Measurements from ENCODE around the gene NADSYN1.

GRCh38 chr11:71448257-71449171 is 4.5 kb upstream of the NADSYN1 start, which contains the start of gene DHCR7:
- TF ChIP-seq EGR1 (IDR thresholded peaks at IDR 0.05) = peak; percentile 87
- TF ChIP-seq REST (IDR thresholded peaks at IDR 0.05; ENCODE audit: low read depth) = no peak
- TF ChIP-seq TAF1 (IDR thresholded peaks at IDR 0.05; ENCODE audit: low read depth) = peak; percentile 72
- TF ChIP-seq RAD21 (IDR thresholded peaks at IDR 0.05; ENCODE audit: low read depth) = no peak
- no peak for TF ChIP-seq CEBPB (IDR thresholded peaks at IDR 0.05)
- TF ChIP-seq YY1 (IDR thresholded peaks at IDR 0.05; ENCODE audit: low read depth) = no peak
- peak; percentile 98 for TF ChIP-seq ZBTB7A (IDR thresholded peaks at IDR 0.05; ENCODE audit: low read depth)
- peak; percentile 96 for TF ChIP-seq MAX (IDR thresholded peaks at IDR 0.05)
- peak; percentile 37; the same call in 1 of the 2 replicates for TF ChIP-seq NFIC (IDR thresholded peaks at IDR 0.05)
- TF ChIP-seq EP300 (IDR thresholded peaks at IDR 0.05; ENCODE audit: borderline replicate concordance) = no peak

Data from Ishikawa (cell line).